Mucosa of stomach (tissue), 1 donor: ENCODE data around the gene GPNMB.
A peak's percentile ranks its signal among the peaks of the same experiment; 100 is the strongest.
"Not testable (repeated sequence)": the region's sequence is repeated elsewhere in the genome, so short reads cannot be mapped to it uniquely, and the experiment has no call there.

Experiments used
- H3K27me3 ChIP-seq: one replicate; pipeline ENCODE4 v1.7.0; 2013; ENCODE audit warnings: mild to moderate bottlenecking, low read length; ENCODE audit not compliant: control insufficient read depth, insufficient read depth
- H3K36me3 ChIP-seq: one replicate; pipeline ENCODE4 v1.7.0; 2013; ENCODE audit warnings: low read length; ENCODE audit not compliant: control insufficient read depth, insufficient read depth
- H3K4me1 ChIP-seq: one replicate; pipeline ENCODE4 v1.7.0; 2013; ENCODE audit warnings: mild to moderate bottlenecking, low read length; ENCODE audit not compliant: control insufficient read depth, insufficient read depth
- H3K4me3 ChIP-seq: one replicate; pipeline ENCODE4 v1.7.0; 2013; ENCODE audit warnings: low read length
- H3K9ac ChIP-seq: one replicate; pipeline ENCODE4 v1.7.0; 2013; ENCODE audit warnings: mild to moderate bottlenecking, low read length, moderate library complexity
- H3K9me3 ChIP-seq: one replicate; pipeline ENCODE4 v1.7.0; 2013; ENCODE audit warnings: mild to moderate bottlenecking, low read length, moderate library complexity; ENCODE audit not compliant: control insufficient read depth
- donor health status: Pancreatic carcinoma.

GPNMB gene

GRCh38 chr7:23246555-23246954 is at the start of gene GPNMB:
Gene GPNMB (plus strand): TSS chr7:23246775. CDS start chr7:23246858, 83 bp downstream.
- H3K9ac ChIP-seq, result peak within 1 kb of the TSS; percentile 28

GRCh38 chr7:23197745-23198144 is 48.8 kb upstream of the GPNMB start:
- H3K9me3 ChIP-seq, H3K9ac ChIP-seq, H3K36me3 ChIP-seq: not testable (repeated sequence)

More at GRCh38 chr7:23246555-23246954, at the start of gene GPNMB:
- H3K9me3 ChIP-seq, result no peaks in the 10 kb centered on the region
- H3K4me1 ChIP-seq, result no peaks in the 10 kb centered on the region
- no peak within 1 kb of the TSS for H3K4me3 ChIP-seq
- H3K36me3 ChIP-seq, result no peaks in the 10 kb centered on the region
- H3K27me3 ChIP-seq, result peaks cover 31% of the 10 kb centered on the region

GRCh38 chr7:23200331-23200730 is 46.2 kb upstream of the GPNMB start:
- Histone ChIP-seq H3K27me3 (no peaks in the 10 kb centered on the region), H3K36me3 (no peaks in the 10 kb centered on the region), H3K4me1 (no peaks in the 10 kb centered on the region), H3K4me3 (no peak overlapping the region), H3K9me3 (no peaks in the 10 kb centered on the region), H3K9ac (no peak overlapping the region)

More at GRCh38 chr7:23197745-23198144, 48.8 kb upstream of the GPNMB start:
- not testable (repeated sequence) for H3K4me3 ChIP-seq, H3K27me3 ChIP-seq, H3K4me1 ChIP-seq

DNA sequence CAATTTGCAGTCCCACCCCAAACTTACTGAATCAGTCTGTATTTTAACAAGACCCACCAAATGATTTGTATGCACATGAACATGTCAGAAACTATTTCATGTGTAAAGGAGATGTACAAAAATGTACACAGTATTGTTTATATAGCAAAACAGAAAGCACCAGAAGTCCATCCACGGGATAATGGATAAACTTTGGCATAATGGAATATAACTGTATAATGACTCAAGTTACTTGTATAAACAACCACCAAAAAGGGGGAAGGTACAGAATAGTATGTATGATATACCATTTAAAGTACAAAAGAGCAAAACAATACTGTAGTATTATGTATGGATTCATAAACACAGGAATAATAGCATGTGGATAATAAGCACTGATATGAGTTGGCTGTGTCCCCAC is 42.3 kb upstream of the GPNMB start:
- H3K9me3 ChIP-seq, result no peaks in the 10 kb centered on the region
- H3K27me3 ChIP-seq, result peaks cover 12% of the 10 kb centered on the region
- H3K9ac ChIP-seq, result no peak overlapping the region
- no peaks in the 10 kb centered on the region for H3K4me1 ChIP-seq
- H3K4me3 ChIP-seq, result no peak overlapping the region
- H3K36me3 ChIP-seq, result no peaks in the 10 kb centered on the region

- Histone ChIP-seq H3K4me1 (no peaks in the 10 kb centered on the region), H3K36me3 (no peaks in the 10 kb centered on the region), H3K4me3 (no peak overlapping the region), H3K9me3 (no peaks in the 10 kb centered on the region), H3K27me3 (peaks cover 12% of the 10 kb centered on the region), H3K9ac (peak overlapping the region; percentile 31)
Measured at GRCh38 chr7:23205577-23205908, 41.0 kb upstream of the GPNMB start.

- Histone ChIP-seq H3K4me3 (no peak overlapping the region), H3K9ac (peak overlapping the region; percentile 31), H3K27me3 (peaks cover 12% of the 10 kb centered on the region), H3K4me1 (no peaks in the 10 kb centered on the region), H3K9me3 (no peaks in the 10 kb centered on the region), H3K36me3 (no peaks in the 10 kb centered on the region)
Measured at GRCh38 chr7:23205909-23206767, 40.4 kb upstream of the GPNMB start.

GRCh38 chr7:23207021-23207420 is 39.6 kb upstream of the GPNMB start:
- peaks cover 12% of the 10 kb centered on the region for H3K27me3 ChIP-seq
- H3K9ac ChIP-seq, result no peak overlapping the region
- H3K4me3 ChIP-seq, result no peak overlapping the region
- no peaks in the 10 kb centered on the region for H3K9me3 ChIP-seq
- no peaks in the 10 kb centered on the region for H3K4me1 ChIP-seq
- no peaks in the 10 kb centered on the region for H3K36me3 ChIP-seq

GRCh38 chr7:23207884-23208283 is 38.7 kb upstream of the GPNMB start:
- no peak overlapping the region for H3K9ac ChIP-seq
- H3K9me3 ChIP-seq, result no peaks in the 10 kb centered on the region
- H3K4me1 ChIP-seq, result no peaks in the 10 kb centered on the region
- no peak overlapping the region for H3K4me3 ChIP-seq
- H3K27me3 ChIP-seq, result peaks cover 12% of the 10 kb centered on the region
- no peaks in the 10 kb centered on the region for H3K36me3 ChIP-seq

- Histone ChIP-seq H3K4me3 (no peak overlapping the region), H3K27me3 (peaks cover 12% of the 10 kb centered on the region), H3K9me3 (no peaks in the 10 kb centered on the region), H3K4me1 (no peaks in the 10 kb centered on the region), H3K36me3 (no peaks in the 10 kb centered on the region), H3K9ac (no peak overlapping the region)
Measured at GRCh38 chr7:23208316-23208715, 38.3 kb upstream of the GPNMB start.

DNA sequence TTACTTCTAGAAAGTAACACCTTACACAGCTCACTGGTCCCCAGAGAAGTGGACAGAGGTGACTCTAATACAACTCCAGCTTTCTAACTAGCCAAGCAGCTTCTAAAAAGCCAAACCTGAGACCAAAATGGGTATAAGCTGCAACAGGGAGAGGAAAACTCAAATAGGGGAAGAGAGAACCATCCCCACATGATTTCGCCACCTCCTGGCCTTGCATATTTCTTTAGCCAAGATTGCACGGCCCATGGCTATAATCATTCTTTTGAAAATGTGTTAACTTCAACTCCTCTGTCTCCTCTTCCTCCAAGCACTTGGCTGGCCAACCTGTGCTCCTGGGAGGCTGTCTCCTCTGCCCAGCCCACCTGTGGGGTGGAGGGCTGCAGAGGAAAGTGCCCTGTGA is 36.1 kb upstream of the GPNMB start:
- Histone ChIP-seq H3K4me3 (no peak overlapping the region), H3K4me1 (no peaks in the 10 kb centered on the region), H3K36me3 (no peaks in the 10 kb centered on the region), H3K9ac (no peak overlapping the region), H3K27me3 (peaks cover 12% of the 10 kb centered on the region), H3K9me3 (no peaks in the 10 kb centered on the region)

- H3K36me3 ChIP-seq, result no peaks in the 10 kb centered on the region
- peaks cover 4% of the 10 kb centered on the region for H3K27me3 ChIP-seq
- H3K4me3 ChIP-seq, result no peak overlapping the region
- no peak overlapping the region for H3K9ac ChIP-seq
- H3K4me1 ChIP-seq, result no peaks in the 10 kb centered on the region
- no peaks in the 10 kb centered on the region for H3K9me3 ChIP-seq
Measured at GRCh38 chr7:23211589-23211988, 35.0 kb upstream of the GPNMB start.

DNA sequence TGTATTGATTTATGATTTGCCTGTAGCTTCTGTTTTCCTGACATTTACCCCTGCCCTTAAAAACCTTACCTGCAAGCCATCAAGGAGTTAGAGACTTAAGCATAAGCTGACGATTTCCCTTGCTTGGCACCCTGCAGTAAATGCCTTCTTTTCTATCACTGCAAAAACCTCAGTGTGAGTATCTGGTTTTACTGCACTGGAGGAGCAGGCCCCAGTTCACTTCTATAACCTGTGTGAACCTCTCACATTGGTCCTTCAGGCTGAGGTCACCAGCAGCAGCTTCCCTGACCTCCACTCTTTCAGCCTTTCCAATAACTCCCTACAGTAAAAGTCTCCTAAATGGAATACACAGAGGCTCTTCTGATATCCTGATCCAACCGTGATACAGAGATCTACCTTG is 34.2 kb upstream of the GPNMB start:
- Histone ChIP-seq H3K4me3 (no peak overlapping the region), H3K9ac (no peak overlapping the region), H3K27me3 (no peaks in the 10 kb centered on the region), H3K9me3 (no peaks in the 10 kb centered on the region), H3K36me3 (no peaks in the 10 kb centered on the region), H3K4me1 (no peaks in the 10 kb centered on the region)
